Activated CD4-positive, alpha-beta memory T cell treated with anti-CD3 and anti-CD28 coated beads for 36 hours (primary cell): ENCODE results near the gene SLX4IP. TPM values are rescaled to one million over a fixed set of nuclear protein-coding genes. Genes with fewer than 3 reads are reported as not detected.

Experiments
- CTCF ChIA-PET: fragments of 350-600 bp; sonication (Branson Sonifier 250); formaldehyde crosslinking; loops from one replicate; lab custom pipeline; 2021; ENCODE audit warnings: antibody characterized with exemption, inconsistent platforms; lab: Charles Lee
- POLR2A ChIA-PET: fragments of 350-600 bp; sonication (Branson Sonifier 250); formaldehyde crosslinking; loops from one replicate; lab custom pipeline; 2021; ENCODE audit warnings: antibody characterized with exemption; lab: Charles Lee
- DNase-seq: peaks from one replicate; pipeline ENCODE4 v3.0.0-alpha.2; 2020
- H3K27ac Mint-ChIP-seq: one replicate; pipeline ENCODE4 v1.8.0; 2021; ENCODE audit warnings: mixed read lengths
- H3K27me3 Mint-ChIP-seq: one replicate; pipeline ENCODE4 v1.8.0; 2021; ENCODE audit warnings: mixed read lengths
- H3K36me3 Mint-ChIP-seq: one replicate; pipeline ENCODE4 v1.8.0; 2021; ENCODE audit warnings: mixed read lengths
- H3K4me1 Mint-ChIP-seq: one replicate; pipeline ENCODE4 v1.8.0; 2021; ENCODE audit warnings: low read depth, mixed read lengths
- H3K4me3 Mint-ChIP-seq: one replicate; pipeline ENCODE4 v1.8.0; 2021; ENCODE audit warnings: mild to moderate bottlenecking, mixed read lengths
- H3K9me3 Mint-ChIP-seq: one replicate; pipeline ENCODE4 v1.8.0; 2021; ENCODE audit warnings: mixed read lengths
- intact Hi-C: fragments of 100-400 bp; cut with micrococcal nuclease; formaldehyde crosslinking; loops from one replicate; pipeline ENCODE4 v1.15.1; 2023
- total RNA-seq, 2 experiments: library from RNA; stranded (reverse); gene quantifications; one replicate each; pipeline ENCODE4 v1.2.3, GENCODE V29; 2021

The SLX4IP gene
- total RNA-seq, 2 experiments from 2014 or later: 5.5 to 6.3 TPM

- intact Hi-C loops: loop anchor here (1.0 to 5.0 kb wide), 6 partner anchors 12 to 150 kb away; partner anchors contain the start of gene SLX4IP
- CTCF ChIA-PET: interaction anchor here (0.8 kb wide), 1 partner anchor 9 kb away, joined by 3 read pairs; no protein-coding TSS in a partner anchor
- POLR2A ChIA-PET: no interaction called here
Observed at GRCh38 chr20:10447028-10447427, 11.9 kb downstream of the SLX4IP start.

GRCh38 chr20:10448270-10449156 is 13.4 kb downstream of the SLX4IP start:
- no peak overlapping the region for H3K4me3 Mint-ChIP-seq
- H3K9me3 Mint-ChIP-seq: no peaks in the 10 kb centered on the region
- H3K27me3 Mint-ChIP-seq: no peaks in the 10 kb centered on the region
- intact Hi-C loops: loop anchor here (5.0 kb wide), 1 partner anchor 149 kb away; no protein-coding TSS in a partner anchor
- peaks cover 28% of the 10 kb centered on the region for H3K4me1 Mint-ChIP-seq
- POLR2A ChIA-PET: no interaction called here
- H3K36me3 Mint-ChIP-seq: peaks cover 2% of the 10 kb centered on the region
- no peak overlapping the region for H3K27ac Mint-ChIP-seq
- DNase-seq: no peak
- CTCF ChIA-PET: interaction anchor here (0.6 kb wide), 1 partner anchor 546 kb away, joined by 3 read pairs; no protein-coding TSS in a partner anchor

More at GRCh38 chr20:10447028-10447427, 11.9 kb downstream of the SLX4IP start:
- Mint-ChIP-seq H3K4me1 (peaks cover 20% of the 10 kb centered on the region), H3K36me3 (peaks cover 5% of the 10 kb centered on the region), H3K27ac (peak overlapping the region; percentile 65), H3K9me3 (no peaks in the 10 kb centered on the region), H3K4me3 (peak overlapping the region; percentile 65), H3K27me3 (no peaks in the 10 kb centered on the region)
- DNase-seq: peak; percentile 71

GRCh38 chr20:10449270-10449669 is 14.2 kb downstream of the SLX4IP start:
- H3K4me1 Mint-ChIP-seq: peaks cover 32% of the 10 kb centered on the region
- no peaks in the 10 kb centered on the region for H3K27me3 Mint-ChIP-seq
- H3K27ac Mint-ChIP-seq: no peak overlapping the region
- CTCF ChIA-PET: no interaction called here
- H3K4me3 Mint-ChIP-seq: no peak overlapping the region
- intact Hi-C loops: loop anchor here (5.0 kb wide), 1 partner anchor 148 kb away; no protein-coding TSS in a partner anchor
- H3K9me3 Mint-ChIP-seq: no peaks in the 10 kb centered on the region
- DNase-seq: no peak
- H3K36me3 Mint-ChIP-seq: no peaks in the 10 kb centered on the region
- POLR2A ChIA-PET: no interaction called here

- DNase-seq: peak; percentile 54
- CTCF ChIA-PET: no interaction called here
- intact Hi-C loops: no loop called here
- Mint-ChIP-seq H3K4me1 (peaks cover 17% of the 10 kb centered on the region), H3K9me3 (peaks cover 9% of the 10 kb centered on the region), H3K36me3 (peaks cover 8% of the 10 kb centered on the region), H3K27me3 (no peaks in the 10 kb centered on the region), H3K4me3 (no peak overlapping the region), H3K27ac (peak overlapping the region; percentile 49)
- POLR2A ChIA-PET: interaction anchor here (0.6 to 1.4 kb wide), 2 partner anchors 18 to 23 kb away, joined by 3 to 5 read pairs; partner anchors contain the start of gene SLX4IP
Observed at GRCh38 chr20:10453241-10453640, 18.1 kb downstream of the SLX4IP start.

GRCh38 chr20:10454151-10454750 is 19.1 kb downstream of the SLX4IP start:
- POLR2A ChIA-PET: no interaction called here

GRCh38 chr20:10461495-10461894 is 26.4 kb downstream of the SLX4IP start:
- H3K27me3 Mint-ChIP-seq: no peaks in the 10 kb centered on the region
- H3K27ac Mint-ChIP-seq: no peak overlapping the region
- peaks cover 15% of the 10 kb centered on the region for H3K9me3 Mint-ChIP-seq
- CTCF ChIA-PET: no interaction called here
- peaks cover 11% of the 10 kb centered on the region for H3K4me1 Mint-ChIP-seq
- H3K4me3 Mint-ChIP-seq: no peak overlapping the region
- POLR2A ChIA-PET: interaction anchor here (0.5 kb wide), 1 partner anchor 259 kb away, joined by 3 read pairs; no protein-coding TSS in a partner anchor
- intact Hi-C loops: no loop called here
- H3K36me3 Mint-ChIP-seq: peaks cover 43% of the 10 kb centered on the region
- DNase-seq: no peak

More at GRCh38 chr20:10454151-10454750, 19.1 kb downstream of the SLX4IP start:
- H3K27me3 Mint-ChIP-seq: no peaks in the 10 kb centered on the region
- peaks cover 16% of the 10 kb centered on the region for H3K4me1 Mint-ChIP-seq
- peaks cover 13% of the 10 kb centered on the region for H3K9me3 Mint-ChIP-seq
- intact Hi-C loops: no loop called here
- H3K27ac Mint-ChIP-seq: no peak overlapping the region
- H3K36me3 Mint-ChIP-seq: peaks cover 18% of the 10 kb centered on the region
- CTCF ChIA-PET: no interaction called here
- H3K4me3 Mint-ChIP-seq: no peak overlapping the region
- DNase-seq: no peak

GRCh38 chr20:10462516-10462915 is 27.4 kb downstream of the SLX4IP start:
- H3K4me3 Mint-ChIP-seq: no peak overlapping the region
- no peak for DNase-seq
- H3K27ac Mint-ChIP-seq: no peak overlapping the region
- H3K4me1 Mint-ChIP-seq: peaks cover 11% of the 10 kb centered on the region
- ChIA-PET POLR2A (no interaction called here), CTCF (no interaction called here)
- intact Hi-C loops: no loop called here
- H3K9me3 Mint-ChIP-seq: peaks cover 9% of the 10 kb centered on the region
- H3K36me3 Mint-ChIP-seq: peaks cover 39% of the 10 kb centered on the region
- no peaks in the 10 kb centered on the region for H3K27me3 Mint-ChIP-seq

- Mint-ChIP-seq H3K4me1 (peaks cover 18% of the 10 kb centered on the region), H3K4me3 (no peak overlapping the region), H3K27me3 (no peaks in the 10 kb centered on the region), H3K36me3 (peaks cover 31% of the 10 kb centered on the region), H3K27ac (no peak overlapping the region), H3K9me3 (peaks cover 2% of the 10 kb centered on the region)
- CTCF ChIA-PET: no interaction called here
- intact Hi-C loops: no loop called here
- DNase-seq: no peak
- POLR2A ChIA-PET: no interaction called here
Observed at GRCh38 chr20:10463622-10464021, 28.5 kb downstream of the SLX4IP start.

- intact Hi-C loops: no loop called here
Observed at GRCh38 chr20:10465135-10465534, 30.0 kb downstream of the SLX4IP start.

GRCh38 chr20:10466325-10466724 is 31.2 kb downstream of the SLX4IP start:
- Mint-ChIP-seq H3K4me3 (no peak overlapping the region), H3K27me3 (no peaks in the 10 kb centered on the region), H3K4me1 (peaks cover 21% of the 10 kb centered on the region), H3K27ac (no peak overlapping the region), H3K9me3 (peaks cover 3% of the 10 kb centered on the region), H3K36me3 (peaks cover 23% of the 10 kb centered on the region)
- intact Hi-C loops: no loop called here
- ChIA-PET POLR2A (no interaction called here), CTCF (no interaction called here)
- no peak for DNase-seq

More at GRCh38 chr20:10465135-10465534, 30.0 kb downstream of the SLX4IP start:
- Mint-ChIP-seq H3K4me1 (peaks cover 20% of the 10 kb centered on the region), H3K27me3 (no peaks in the 10 kb centered on the region), H3K9me3 (peaks cover 2% of the 10 kb centered on the region), H3K4me3 (no peak overlapping the region), H3K36me3 (peaks cover 23% of the 10 kb centered on the region), H3K27ac (no peak overlapping the region)
- POLR2A ChIA-PET: interaction anchor here (0.5 kb wide), 1 partner anchor 31 kb away, joined by 3 read pairs; no protein-coding TSS in a partner anchor
- no peak for DNase-seq
- CTCF ChIA-PET: interaction anchor here (1.0 kb wide), 1 partner anchor 66 kb away, joined by 3 read pairs; no protein-coding TSS in a partner anchor

- no peak for DNase-seq
- Mint-ChIP-seq H3K36me3 (peaks cover 28% of the 10 kb centered on the region), H3K9me3 (peaks cover 8% of the 10 kb centered on the region), H3K4me1 (peaks cover 16% of the 10 kb centered on the region), H3K4me3 (no peak overlapping the region), H3K27me3 (no peaks in the 10 kb centered on the region), H3K27ac (no peak overlapping the region)
- ChIA-PET CTCF (no interaction called here), POLR2A (no interaction called here)
- intact Hi-C loops: no loop called here
Observed at GRCh38 chr20:10466855-10467254, 31.8 kb downstream of the SLX4IP start.
